Skeletal muscle satellite cell (primary cell): ENCODE results near the gene SREBF1.
A peak's percentile ranks its signal among the peaks of the same experiment; 100 is the strongest.

Experiments
- H3K27me3 ChIP-seq: 2 replicates; pipeline ENCODE4 v1.7.0; 2013; ENCODE audit warnings: low read length; ENCODE audit not compliant: control insufficient read depth, insufficient read depth
- H3K36me3 ChIP-seq: 2 replicates; pipeline ENCODE4 v1.7.0; 2013; ENCODE audit warnings: mild to moderate bottlenecking, control low read depth, low read length; ENCODE audit not compliant: insufficient read depth
- H3K4me1 ChIP-seq: 2 replicates; pipeline ENCODE4 v1.7.0; 2013; ENCODE audit warnings: low read length; ENCODE audit not compliant: control insufficient read depth, insufficient read depth
- H3K4me2 ChIP-seq: 2 replicates; pipeline ENCODE4 v1.7.0; 2013; ENCODE audit warnings: mild to moderate bottlenecking, low read length
- H3K4me3 ChIP-seq: 2 replicates; pipeline ENCODE4 v1.7.0; 2013; ENCODE audit warnings: low read length
- H3K9ac ChIP-seq: 2 replicates; pipeline ENCODE4 v1.7.0; 2013; ENCODE audit warnings: mild to moderate bottlenecking, low read depth, low read length, moderate library complexity
- H3K9me3 ChIP-seq: replicated peaks from 2 replicates; pipeline ENCODE4 v1.7.0; 2013; ENCODE audit warnings: mild to moderate bottlenecking, control low read depth, low read length

SREBF1 gene

DNA sequence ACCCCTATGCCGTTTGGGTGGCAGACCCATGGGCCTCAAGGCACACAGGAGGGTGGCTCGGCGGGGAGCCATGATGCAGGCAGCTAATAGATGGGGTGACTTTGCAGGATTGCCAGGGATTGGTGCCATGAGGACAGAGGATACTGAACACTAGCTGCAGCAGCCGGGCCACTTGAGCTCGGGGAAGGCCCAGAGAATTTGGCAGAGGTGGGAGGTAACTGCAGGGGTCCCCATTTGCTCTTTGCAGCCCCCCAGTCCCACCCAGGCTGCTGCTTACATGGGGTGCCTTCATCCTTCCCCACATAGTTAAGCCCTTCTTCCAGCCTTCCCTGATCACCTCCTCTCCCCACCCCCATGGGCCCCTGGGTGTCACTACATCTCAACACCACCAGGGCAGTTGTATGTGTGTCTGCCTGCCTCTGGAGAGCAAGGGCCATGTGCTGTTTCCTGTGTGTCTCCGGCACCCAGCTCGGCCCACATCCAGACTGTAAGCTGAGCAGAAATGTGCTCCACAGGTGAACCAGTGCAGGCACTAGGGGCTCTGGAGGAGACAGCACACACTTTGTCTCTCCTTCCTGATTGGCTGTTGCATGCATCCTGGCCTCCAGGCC lies 52.0 kb downstream of the SREBF1 start:
- H3K9me3 ChIP-seq, result no peaks in the 10 kb centered on the region
- H3K4me2 ChIP-seq, result no peak overlapping the region
- H3K4me1 ChIP-seq, result peaks cover 28% of the 10 kb centered on the region
- no peaks in the 10 kb centered on the region for H3K27me3 ChIP-seq
- H3K9ac ChIP-seq, result no peak overlapping the region
- no peaks in the 10 kb centered on the region for H3K36me3 ChIP-seq
- H3K4me3 ChIP-seq, result no peak overlapping the region

DNA sequence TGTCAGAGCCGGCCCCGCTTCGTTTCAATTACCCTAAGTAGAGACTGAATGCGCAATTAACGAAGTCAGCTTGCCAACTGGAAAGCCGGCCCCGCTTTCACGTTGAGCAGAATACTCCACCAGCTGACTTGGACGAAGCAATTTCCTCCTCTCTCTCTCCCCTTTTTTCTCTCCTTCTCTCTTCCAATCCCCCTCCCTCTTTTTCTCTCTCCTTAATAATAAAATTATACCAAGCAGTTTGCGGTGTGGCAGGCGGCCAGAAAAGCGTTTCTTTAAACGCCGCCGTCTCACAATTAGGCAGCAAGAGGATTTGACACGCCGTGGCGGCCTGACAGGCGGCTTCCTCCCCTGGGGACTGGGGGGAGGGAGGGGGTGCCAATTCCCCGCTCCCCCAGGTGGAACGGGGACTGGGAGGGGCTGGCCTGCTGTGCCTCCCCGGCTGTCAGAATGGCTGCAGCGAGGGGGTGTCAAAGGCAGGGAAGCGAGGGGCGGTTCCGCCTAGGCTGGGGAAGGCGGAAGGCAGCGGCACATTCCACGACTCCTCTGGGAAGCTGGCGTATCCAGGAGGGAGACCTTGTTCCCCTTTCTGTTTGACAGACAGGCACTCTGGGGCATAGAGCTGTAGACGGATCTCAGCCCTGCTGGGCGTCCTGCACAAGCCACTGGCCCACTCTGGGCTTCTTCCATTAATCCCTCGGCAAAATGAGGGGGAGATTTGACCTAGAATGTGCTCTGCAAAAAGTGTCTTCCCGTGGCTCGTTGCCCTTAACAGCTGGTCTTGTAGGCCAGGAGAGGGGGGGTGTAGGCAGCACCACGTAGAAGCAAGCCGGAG lies 52.7 kb downstream of the SREBF1 start:
- peak overlapping the region; percentile 21 for H3K9ac ChIP-seq
- H3K4me3 ChIP-seq, result peak overlapping the region; percentile 69

DNA sequence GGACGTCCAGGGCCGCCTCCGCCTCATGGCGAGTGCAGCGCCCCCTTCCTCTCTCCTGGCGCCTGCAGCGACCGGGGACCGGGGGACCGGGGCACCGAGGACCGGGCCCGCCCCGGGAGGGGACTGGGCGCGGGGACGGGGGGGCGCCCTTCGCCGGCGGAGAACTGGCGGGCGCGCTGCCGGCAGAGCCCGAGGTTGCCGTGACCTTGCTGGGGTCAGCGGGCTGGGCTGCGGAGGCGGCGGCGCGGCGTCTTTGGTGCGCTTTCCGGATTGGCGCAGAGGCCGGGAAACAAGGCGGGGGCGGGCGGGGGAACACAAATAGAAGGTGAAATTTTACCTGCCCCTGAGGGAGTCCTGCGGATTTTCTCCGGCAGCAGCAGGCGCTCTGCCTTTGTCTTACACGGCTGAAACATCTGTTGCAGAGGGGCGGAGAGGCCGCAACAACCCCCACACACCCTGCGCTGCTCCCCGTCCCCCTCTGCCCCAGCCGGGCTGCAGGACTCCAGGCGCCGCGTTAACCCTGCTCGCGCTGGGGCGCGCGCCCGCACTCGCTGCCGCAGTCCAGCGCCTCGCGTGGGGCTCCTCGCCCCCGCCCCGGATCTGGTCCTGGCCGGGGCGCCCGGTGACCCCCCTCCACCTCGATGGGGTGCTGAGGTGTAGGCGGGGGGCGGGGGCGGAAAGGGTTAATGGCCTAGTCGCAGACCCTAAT lies 53.5 kb downstream of the SREBF1 start:
- no peaks in the 10 kb centered on the region for H3K36me3 ChIP-seq
- H3K9me3 ChIP-seq, result no peaks in the 10 kb centered on the region
- H3K4me2 ChIP-seq, result peak overlapping the region; percentile 91
- H3K27me3 ChIP-seq, result no peaks in the 10 kb centered on the region
- peaks cover 28% of the 10 kb centered on the region for H3K4me1 ChIP-seq
- peak overlapping the region; percentile 69 for H3K4me3 ChIP-seq
- peak overlapping the region; percentile 21 for H3K9ac ChIP-seq

More for the DNA sequence above, 52.7 kb downstream of the SREBF1 start:
- H3K27me3 ChIP-seq, result no peaks in the 10 kb centered on the region
- peak overlapping the region; percentile 91 for H3K4me2 ChIP-seq
- no peaks in the 10 kb centered on the region for H3K9me3 ChIP-seq
- peaks cover 28% of the 10 kb centered on the region for H3K4me1 ChIP-seq
- no peaks in the 10 kb centered on the region for H3K36me3 ChIP-seq

DNA sequence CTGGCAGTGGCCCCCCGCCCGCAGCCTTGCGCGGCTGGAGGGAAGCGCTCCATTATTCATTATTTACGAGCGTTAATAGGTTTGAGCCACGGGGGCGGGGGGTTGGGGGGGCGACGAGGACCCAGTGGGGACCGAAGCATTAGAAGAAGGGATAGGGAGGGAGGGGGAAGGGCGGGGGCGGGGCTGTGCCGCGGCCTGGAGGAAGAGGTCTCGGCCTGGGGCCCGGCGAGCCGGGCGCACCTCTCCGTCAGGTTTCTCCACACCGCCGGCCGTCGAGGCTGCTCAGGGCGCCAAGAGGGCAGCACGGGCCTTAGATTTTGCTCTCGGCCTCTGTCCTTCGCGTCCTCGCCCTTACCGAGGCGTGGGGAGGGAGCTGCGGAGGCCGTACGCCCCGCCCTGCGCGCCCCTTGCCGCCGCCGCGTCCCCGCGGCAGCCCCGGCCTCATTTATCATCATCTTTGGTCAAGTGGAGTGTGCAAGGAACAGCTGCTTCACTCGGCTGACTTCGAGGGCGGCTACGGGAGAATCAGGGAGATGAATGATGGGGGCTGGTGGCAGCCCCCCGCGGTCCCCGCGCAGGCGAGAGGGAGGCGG lies 54.2 kb downstream of the SREBF1 start:
- Histone ChIP-seq H3K4me2 (peak overlapping the region; percentile 91), H3K9ac (peak overlapping the region; percentile 35), H3K27me3 (no peaks in the 10 kb centered on the region), H3K4me3 (peak overlapping the region; percentile 69), H3K4me1 (peaks cover 28% of the 10 kb centered on the region), H3K36me3 (no peaks in the 10 kb centered on the region), H3K9me3 (no peaks in the 10 kb centered on the region)

DNA sequence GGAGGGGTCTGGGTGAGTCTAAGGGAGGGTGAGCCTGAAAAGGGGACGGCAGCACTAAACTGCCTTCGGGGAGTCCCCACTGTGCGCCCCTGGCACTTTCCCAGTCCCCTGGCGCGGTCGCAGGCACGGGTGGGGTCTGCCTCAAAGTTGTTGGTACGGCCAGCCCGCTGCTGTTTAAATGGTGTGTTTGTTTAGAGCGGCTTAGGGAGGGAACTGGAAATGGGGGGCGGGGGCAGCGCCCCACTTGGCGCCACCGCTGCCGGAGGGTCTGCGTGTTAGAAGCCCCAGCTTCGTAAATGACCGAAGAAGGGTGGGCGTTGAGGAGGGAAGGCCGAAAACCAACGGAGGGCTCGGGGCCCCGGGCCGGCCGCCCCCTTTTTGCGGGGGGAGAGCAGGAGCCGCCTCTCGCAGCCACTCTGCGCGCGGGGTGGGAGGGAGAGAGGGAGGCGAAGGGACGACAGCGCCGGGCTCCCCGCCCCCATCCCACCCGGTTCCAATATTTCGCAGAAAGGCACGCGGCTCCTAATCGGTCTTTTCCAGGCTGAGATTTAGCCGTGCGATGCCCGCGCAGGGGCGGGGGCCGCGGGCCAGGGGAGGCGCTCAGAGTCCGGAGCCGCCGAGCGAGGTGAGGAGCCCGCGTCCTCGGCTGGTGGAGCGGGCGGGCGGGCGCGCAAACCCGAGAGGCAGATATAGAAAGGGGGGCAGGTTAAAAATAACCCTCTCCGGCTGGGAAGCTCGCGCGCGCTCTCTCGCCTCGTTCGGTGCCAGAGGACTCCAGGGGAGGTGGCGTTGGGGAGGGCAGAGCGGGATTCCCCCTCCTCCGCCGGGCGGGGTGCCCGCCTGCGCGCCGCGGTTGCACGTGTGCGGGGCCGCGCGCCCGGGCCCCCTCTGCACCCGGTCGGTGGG lies 54.9 kb downstream of the SREBF1 start:
- Histone ChIP-seq H3K4me3 (peak overlapping the region; percentile 62), H3K4me1 (peaks cover 28% of the 10 kb centered on the region), H3K36me3 (no peaks in the 10 kb centered on the region), H3K27me3 (no peaks in the 10 kb centered on the region), H3K4me2 (peak overlapping the region; percentile 91), H3K9me3 (no peaks in the 10 kb centered on the region), H3K9ac (peak overlapping the region; percentile 35)

DNA sequence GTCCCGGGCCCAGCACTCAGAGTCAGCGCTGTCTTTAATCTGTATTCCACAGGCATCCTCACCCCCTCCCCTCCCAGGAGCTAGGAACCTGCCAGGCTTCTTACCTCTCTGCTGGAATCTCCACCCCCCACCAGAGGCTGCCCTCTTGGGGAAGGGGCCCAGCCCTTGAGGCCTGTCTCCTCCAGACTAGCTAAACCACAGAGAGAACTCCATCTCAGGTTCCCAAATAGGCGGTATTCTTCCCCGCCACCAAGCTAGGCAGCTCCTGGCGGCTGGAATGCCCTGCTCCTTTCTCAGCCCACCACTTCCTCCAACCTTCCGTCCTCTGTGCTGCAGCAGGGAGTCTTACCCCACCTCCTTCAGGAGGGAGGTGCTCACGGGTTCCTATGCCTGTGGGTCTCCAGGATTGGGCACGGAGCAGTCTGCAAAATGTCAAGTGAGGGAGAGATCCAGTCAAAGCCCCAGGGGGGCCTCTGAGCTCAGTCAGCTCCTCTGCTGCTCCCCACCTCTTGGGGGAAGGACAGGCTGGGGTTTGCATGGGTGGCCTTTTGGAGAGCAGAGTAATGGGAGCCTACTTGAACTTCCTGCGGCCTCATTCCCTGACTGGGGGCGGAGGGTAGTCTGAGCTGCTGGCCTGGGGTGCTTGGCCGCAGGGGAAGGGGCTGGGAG lies 55.7 kb downstream of the SREBF1 start:
- Histone ChIP-seq H3K4me1 (peaks cover 28% of the 10 kb centered on the region), H3K9me3 (no peaks in the 10 kb centered on the region), H3K27me3 (no peaks in the 10 kb centered on the region), H3K4me3 (no peak overlapping the region), H3K9ac (no peak overlapping the region), H3K36me3 (no peaks in the 10 kb centered on the region), H3K4me2 (no peak overlapping the region)

DNA sequence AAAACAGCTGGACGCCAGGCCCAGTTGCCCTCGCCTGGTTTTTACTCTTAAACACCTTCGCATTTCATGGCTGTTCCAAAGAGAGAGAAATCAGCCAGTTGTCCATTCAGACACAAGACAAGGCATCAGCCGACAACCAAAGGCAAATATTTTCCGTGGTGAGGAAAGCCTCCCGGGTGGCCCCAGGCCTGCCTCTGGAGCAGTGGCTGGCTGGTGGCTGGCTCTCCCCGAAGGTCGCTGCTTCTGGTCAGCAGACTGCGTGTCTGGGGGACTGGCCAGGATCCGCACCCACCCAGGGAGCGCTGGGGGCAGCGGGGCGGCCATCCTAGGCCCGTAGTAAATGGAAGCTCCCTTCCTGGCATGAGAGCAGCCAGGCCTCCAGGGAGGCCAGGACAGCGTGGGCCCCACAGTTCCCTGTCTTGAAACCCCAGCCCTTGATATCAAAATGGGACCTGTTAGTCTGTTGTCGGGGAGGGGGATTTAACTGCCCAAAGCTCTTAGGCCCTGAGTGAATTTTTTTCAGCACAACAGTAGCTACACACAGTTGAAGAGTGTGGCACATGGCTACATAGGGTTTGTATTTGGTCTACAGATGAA lies 57.7 kb downstream of the SREBF1 start:
- no peak overlapping the region for H3K9ac ChIP-seq
- peaks cover 29% of the 10 kb centered on the region for H3K4me1 ChIP-seq
- H3K9me3 ChIP-seq, result no peaks in the 10 kb centered on the region
- H3K4me2 ChIP-seq, result no peak overlapping the region
- H3K36me3 ChIP-seq, result no peaks in the 10 kb centered on the region
- H3K4me3 ChIP-seq, result no peak overlapping the region
- no peaks in the 10 kb centered on the region for H3K27me3 ChIP-seq

DNA sequence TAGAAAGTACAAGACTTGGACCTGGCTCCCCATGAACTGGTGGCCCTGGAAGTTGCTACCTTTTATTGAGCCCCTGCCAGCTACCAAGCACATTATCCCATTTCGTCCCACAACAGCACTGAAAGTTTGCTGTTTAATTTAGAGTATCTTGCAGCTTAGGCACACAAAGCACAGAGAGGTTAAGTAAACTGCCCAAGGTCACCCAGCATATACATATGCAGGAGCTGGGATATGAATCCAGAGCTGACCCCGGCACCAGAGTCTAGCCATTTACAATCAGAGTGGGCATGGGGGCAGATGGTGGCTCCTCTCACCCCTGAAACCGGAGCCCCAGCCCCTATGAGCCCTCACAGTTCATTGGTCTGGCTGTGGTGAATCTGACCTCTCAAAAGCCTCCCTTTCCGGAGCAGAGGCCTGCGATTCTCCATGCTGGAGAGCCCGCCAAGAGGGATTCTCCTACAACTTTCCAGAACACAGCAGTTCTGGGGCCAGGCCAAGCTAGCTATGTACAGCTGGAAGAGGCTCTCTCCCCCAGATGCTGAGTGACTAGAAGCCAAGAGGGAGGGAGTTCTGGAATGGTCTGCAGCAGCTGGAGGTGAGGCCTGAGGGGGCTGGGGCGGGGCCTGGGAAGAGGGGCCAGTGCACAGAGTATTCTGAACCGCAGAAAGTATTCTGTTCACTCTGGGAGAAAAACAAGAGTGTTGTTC lies 58.3 kb downstream of the SREBF1 start:
- no peak overlapping the region for H3K4me3 ChIP-seq
- H3K9me3 ChIP-seq, result no peaks in the 10 kb centered on the region
- H3K36me3 ChIP-seq, result no peaks in the 10 kb centered on the region
- H3K9ac ChIP-seq, result no peak overlapping the region
- no peak overlapping the region for H3K4me2 ChIP-seq
- H3K4me1 ChIP-seq, result peaks cover 28% of the 10 kb centered on the region
- H3K27me3 ChIP-seq, result no peaks in the 10 kb centered on the region

DNA sequence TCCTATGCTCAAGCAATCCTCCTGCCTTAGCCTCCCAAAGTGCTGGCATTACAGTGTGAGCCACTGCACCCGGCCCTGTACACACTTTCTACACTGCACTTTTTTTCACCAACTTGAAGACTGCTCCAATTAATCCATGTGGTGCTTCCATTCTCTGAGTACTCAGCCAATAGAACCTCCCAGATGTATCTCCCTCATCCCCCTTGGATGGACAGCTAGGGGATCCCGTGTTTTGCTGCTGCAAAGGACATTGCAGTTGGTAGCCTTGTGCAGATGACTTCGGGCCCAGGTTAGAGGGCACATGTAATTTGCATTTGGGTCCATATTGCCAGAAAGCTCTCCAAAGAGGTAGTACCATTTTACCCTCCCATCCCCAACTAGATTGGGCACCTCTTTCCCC lies 59.9 kb downstream of the SREBF1 start:
- Histone ChIP-seq H3K36me3 (no peaks in the 10 kb centered on the region), H3K4me2 (no peak overlapping the region), H3K27me3 (no peaks in the 10 kb centered on the region)

More for the DNA sequence above, 59.9 kb downstream of the SREBF1 start:
- Histone ChIP-seq H3K9ac (no peak overlapping the region), H3K9me3 (no peaks in the 10 kb centered on the region), H3K4me3 (no peak overlapping the region), H3K4me1 (peaks cover 20% of the 10 kb centered on the region)
